Skin epidermis (tissue), 12 donors: Measurements from ENCODE around the gene ASIC1.
A peak's percentile ranks its signal among the peaks of the same experiment; 100 is the strongest.

Source experiments
- H3K27ac ChIP-seq, 21 experiments: fragments of 200-600 bp; sonication (generic) in 11 of 21; one replicate each; pipeline ENCODE4 v1.5.0; 2020; ENCODE audit warnings: mild to moderate bottlenecking in 3 of 21, inconsistent platforms in 2 of 21, moderate library complexity in 2 of 21
- H3K4me3 ChIP-seq, 7 experiments: fragments of 200-600 bp; sonication (generic) in 2 of 7; one replicate each; pipeline ENCODE4 v1.5.0; 2020; ENCODE audit warnings: inconsistent platforms in 2 of 7, mild to moderate bottlenecking in 2 of 7, moderate library complexity in 1 of 7

The ASIC1 gene

GRCh38 chr12:50039151-50039835, 18.1 kb upstream of the ASIC1 start:
- no peak overlapping the region for H3K27ac ChIP-seq
- H3K4me3 ChIP-seq: no peak overlapping the region

GRCh38 chr12:50040657-50041056, 16.7 kb upstream of the ASIC1 start:
- Histone ChIP-seq H3K27ac (no peak overlapping the region), H3K4me3 (no peak overlapping the region)

GRCh38 chr12:50041062-50041860, 16.1 kb upstream of the ASIC1 start:
- Histone ChIP-seq H3K27ac (no peak overlapping the region), H3K4me3 (no peak overlapping the region)

GRCh38 chr12:50041962-50042361, 15.4 kb upstream of the ASIC1 start:
- Histone ChIP-seq H3K27ac (no peak overlapping the region), H3K4me3 (no peak overlapping the region)

GRCh38 chr12:50042693-50043092, 14.7 kb upstream of the ASIC1 start:
- Histone ChIP-seq H3K4me3 (no peak overlapping the region), H3K27ac (no peak overlapping the region)

GRCh38 chr12:50043308-50043707, 14.1 kb upstream of the ASIC1 start:
- no peak overlapping the region for H3K27ac ChIP-seq

GRCh38 chr12:50043854-50044253, 13.5 kb upstream of the ASIC1 start:
- H3K4me3 ChIP-seq: no peak overlapping the region
- H3K27ac ChIP-seq: no peak overlapping the region

More at GRCh38 chr12:50043308-50043707, 14.1 kb upstream of the ASIC1 start:
- H3K4me3 ChIP-seq: no peak overlapping the region

GRCh38 chr12:50047693-50048250, 9.6 kb upstream of the ASIC1 start:
- no peak overlapping the region for H3K27ac ChIP-seq
- no peak overlapping the region for H3K4me3 ChIP-seq

GRCh38 chr12:50049254-50050118, 7.9 kb upstream of the ASIC1 start:
- no peak overlapping the region for H3K4me3 ChIP-seq
- H3K27ac ChIP-seq: no peak overlapping the region

- Histone ChIP-seq H3K27ac (no peak overlapping the region), H3K4me3 (peak overlapping the region in 2 of 7 experiments; percentile 20 to 30)
These were observed 7.3 kb upstream of the ASIC1 start for GRCh38 chr12:50050119-50050385.

GRCh38 chr12:50050410-50051098, 6.8 kb upstream of the ASIC1 start:
- peak overlapping the region in 4 of 7 experiments; percentile 13 to 30 (median 18) for H3K4me3 ChIP-seq
- no peak overlapping the region for H3K27ac ChIP-seq

- Histone ChIP-seq H3K27ac (no peak overlapping the region), H3K4me3 (no peak overlapping the region)
These were observed 6.1 kb upstream of the ASIC1 start for GRCh38 chr12:50051101-50051806.

GRCh38 chr12:50052544-50052943, 4.9 kb upstream of the ASIC1 start:
- no peak overlapping the region for H3K27ac ChIP-seq
- no peak overlapping the region for H3K4me3 ChIP-seq

GRCh38 chr12:50052964-50053363, 4.4 kb upstream of the ASIC1 start:
- Histone ChIP-seq H3K4me3 (no peak overlapping the region), H3K27ac (no peak overlapping the region)

GRCh38 chr12:50053583-50053982, 3.8 kb upstream of the ASIC1 start:
- H3K4me3 ChIP-seq: no peak overlapping the region
- no peak overlapping the region for H3K27ac ChIP-seq

GRCh38 chr12:50055831-50056638, 1.4 kb upstream of the ASIC1 start:
- no peak overlapping the region for H3K27ac ChIP-seq
- no peak overlapping the region for H3K4me3 ChIP-seq

- H3K27ac ChIP-seq: no peak overlapping the region
- H3K4me3 ChIP-seq: peak overlapping the region in 2 of 7 experiments; percentile 46 to 50
These were observed 788 bp upstream of the ASIC1 start for GRCh38 chr12:50056639-50056976.

- Histone ChIP-seq H3K4me3 (peak overlapping the region; percentile 46 to 63 (median 56)), H3K27ac (peak overlapping the region in 1 of 21 experiments; percentile 15)
These were observed 687 bp downstream of the ASIC1 start for GRCh38 chr12:50057896-50058670.
